GM19395 (cell line): ENCODE data around the gene C1orf210.

Experiments used
- ATAC-seq: cut with Tn5 transposase; IDR thresholded peaks from one replicate; pipeline ENCODE4 v1.9.1; 2021; ENCODE audit warnings: mild to moderate bottlenecking, moderate library complexity; ENCODE audit not compliant: unreplicated experiment

The C1orf210 gene

GRCh38 chr1:43253876-43254275 lies 31.5 kb downstream of the C1orf210 start:
- ATAC-seq, result no peak

- no peak for ATAC-seq
These were observed 32.2 kb downstream of the C1orf210 start for GRCh38 chr1:43253173-43253572.

- no peak for ATAC-seq
These were observed 33.2 kb downstream of the C1orf210 start for GRCh38 chr1:43252225-43252624.

GRCh38 chr1:43251024-43251423 lies 34.4 kb downstream of the C1orf210 start:
- no peak for ATAC-seq

- no peak for ATAC-seq
These were observed 35.0 kb downstream of the C1orf210 start for GRCh38 chr1:43250351-43250761.

GRCh38 chr1:43247256-43247921 lies 38.0 kb downstream of the C1orf210 start:
- no peak for ATAC-seq

- no peak for ATAC-seq
These were observed 38.7 kb downstream of the C1orf210 start for GRCh38 chr1:43246466-43247213.

GRCh38 chr1:43243299-43243698 lies 42.1 kb downstream of the C1orf210 start:
- no peak for ATAC-seq

- no peak for ATAC-seq
These were observed 44.0 kb downstream of the C1orf210 start for GRCh38 chr1:43241413-43241836.

GRCh38 chr1:43239484-43239883 lies 45.9 kb downstream of the C1orf210 start:
- ATAC-seq, result peak; percentile 93

GRCh38 chr1:43238991-43239469 lies 46.4 kb downstream of the C1orf210 start:
- ATAC-seq, result peak; percentile 16

- no peak for ATAC-seq
These were observed 47.3 kb downstream of the C1orf210 start for GRCh38 chr1:43238085-43238484.

GRCh38 chr1:43237121-43237520 lies 48.3 kb downstream of the C1orf210 start:
- ATAC-seq, result no peak

GRCh38 chr1:43235451-43236121 lies 49.8 kb downstream of the C1orf210 start:
- ATAC-seq, result no peak

GRCh38 chr1:43235040-43235439 lies 50.3 kb downstream of the C1orf210 start:
- no peak for ATAC-seq

- no peak for ATAC-seq
These were observed 51.1 kb downstream of the C1orf210 start for GRCh38 chr1:43234267-43234666.

- ATAC-seq, result no peak
These were observed 51.8 kb downstream of the C1orf210 start for GRCh38 chr1:43233631-43234030.

GRCh38 chr1:43232482-43232881 lies 52.9 kb downstream of the C1orf210 start:
- no peak for ATAC-seq

GRCh38 chr1:43232074-43232473 lies 53.3 kb downstream of the C1orf210 start:
- no peak for ATAC-seq
